Glutamatergic neuron (in vitro differentiated cells): ENCODE data around the gene FGF14. TPM values are rescaled to one million over a fixed set of nuclear protein-coding genes. Genes with fewer than 3 reads are reported as not detected.

Experiments
- DNase-seq: peaks from one replicate; pipeline ENCODE4 v3.0.0; 2022
- H3K27ac Mint-ChIP-seq: one replicate; pipeline ENCODE4 v1.8.0; 2020; ENCODE audit warnings: mild to moderate bottlenecking, mixed read lengths, inconsistent platforms; ENCODE audit not compliant: unreplicated experiment
- H3K27me3 Mint-ChIP-seq: one replicate; pipeline ENCODE4 v1.8.0; 2020; ENCODE audit warnings: mild to moderate bottlenecking, moderate library complexity, mixed read lengths, inconsistent platforms; ENCODE audit not compliant: unreplicated experiment
- H3K36me3 Mint-ChIP-seq: one replicate; pipeline ENCODE4 v1.8.0; 2020; ENCODE audit warnings: mild to moderate bottlenecking, mixed read lengths, inconsistent platforms; ENCODE audit not compliant: unreplicated experiment
- H3K4me1 Mint-ChIP-seq: one replicate; pipeline ENCODE4 v1.8.0; 2020; ENCODE audit warnings: mild to moderate bottlenecking, low read depth, mixed read lengths, inconsistent platforms; ENCODE audit not compliant: unreplicated experiment
- H3K4me3 Mint-ChIP-seq: one replicate; pipeline ENCODE4 v1.8.0; 2020; ENCODE audit warnings: mild to moderate bottlenecking, mixed read lengths, inconsistent platforms; ENCODE audit not compliant: unreplicated experiment
- H3K9me3 Mint-ChIP-seq: one replicate; pipeline ENCODE4 v1.8.0; 2020; ENCODE audit warnings: mild to moderate bottlenecking, moderate library complexity, mixed read lengths, inconsistent platforms; ENCODE audit not compliant: unreplicated experiment
- CTCF ChIP-seq: fragments of 200-600 bp; sonication (generic); IDR thresholded peaks from one replicate; pipeline ENCODE4 v1.5.0; 2021; ENCODE audit not compliant: partially characterized antibody, unreplicated experiment
- total RNA-seq: library from RNA; stranded (reverse); fragmentation: NEBNext Ultra II Directional; extraction: Animal tissue kit (Norgen Biotek cat#: 25700); gene quantifications from one replicate; pipeline ENCODE4 v1.2.1, GENCODE V29; 2021; ENCODE audit not compliant: unreplicated experiment

FGF14 gene
- total RNA-seq, 1 donor from 2014 or later = 17.8 TPM

DNA sequence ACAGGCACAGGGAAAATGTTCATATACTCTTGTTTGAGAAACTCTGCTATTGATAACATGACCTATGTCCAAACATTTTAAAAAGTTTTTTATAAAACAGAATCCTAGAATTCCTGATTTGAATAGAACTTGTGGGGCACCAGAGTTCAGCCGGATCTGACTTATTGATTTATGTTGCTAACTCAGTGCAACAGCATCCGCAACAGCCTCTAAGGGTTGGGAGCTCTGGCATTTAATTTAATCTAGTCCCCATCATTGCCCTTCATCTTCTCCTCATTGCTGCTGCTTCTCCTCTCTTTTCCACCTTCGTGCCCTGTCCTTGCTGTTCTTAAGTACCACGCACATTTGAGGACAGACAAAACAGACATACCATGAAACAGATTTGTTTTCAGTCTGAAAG, 214.5 kb downstream of the FGF14 start:
- H3K4me1 Mint-ChIP-seq = peaks cover 19% of the 10 kb centered on the region
- H3K27ac Mint-ChIP-seq = no peak overlapping the region
- DNase-seq = no peak
- no peaks in the 10 kb centered on the region for H3K36me3 Mint-ChIP-seq
- no peaks in the 10 kb centered on the region for H3K9me3 Mint-ChIP-seq
- no peak overlapping the region for H3K4me3 Mint-ChIP-seq
- no peaks in the 10 kb centered on the region for H3K27me3 Mint-ChIP-seq
- TF ChIP-seq CTCF = no peak

- H3K36me3 Mint-ChIP-seq = no peaks in the 10 kb centered on the region
- H3K4me3 Mint-ChIP-seq = no peak overlapping the region
- H3K9me3 Mint-ChIP-seq = no peaks in the 10 kb centered on the region
- no peak for DNase-seq
- peaks cover 17% of the 10 kb centered on the region for H3K4me1 Mint-ChIP-seq
- no peak for TF ChIP-seq CTCF
- H3K27ac Mint-ChIP-seq = no peak overlapping the region
- no peaks in the 10 kb centered on the region for H3K27me3 Mint-ChIP-seq
Measured at GRCh38 chr13:102185375-102185984, 216.4 kb downstream of the FGF14 start.

GRCh38 chr13:102183509-102184182, 218.2 kb downstream of the FGF14 start:
- Mint-ChIP-seq H3K36me3 (no peaks in the 10 kb centered on the region), H3K4me3 (peak overlapping the region; percentile 67), H3K9me3 (no peaks in the 10 kb centered on the region), H3K27ac (peak overlapping the region; percentile 94), H3K4me1 (peaks cover 17% of the 10 kb centered on the region), H3K27me3 (no peaks in the 10 kb centered on the region)
- DNase-seq = no peak
- no peak for TF ChIP-seq CTCF

- Mint-ChIP-seq H3K27ac (no peak overlapping the region), H3K27me3 (no peaks in the 10 kb centered on the region), H3K36me3 (no peaks in the 10 kb centered on the region), H3K9me3 (no peaks in the 10 kb centered on the region), H3K4me3 (no peak overlapping the region), H3K4me1 (peaks cover 14% of the 10 kb centered on the region)
- TF ChIP-seq CTCF = no peak
- no peak for DNase-seq
Measured at GRCh38 chr13:102182170-102182569, 219.7 kb downstream of the FGF14 start.

- H3K4me1 Mint-ChIP-seq = no peaks in the 10 kb centered on the region
- H3K36me3 Mint-ChIP-seq = no peaks in the 10 kb centered on the region
- no peak overlapping the region for H3K4me3 Mint-ChIP-seq
- H3K27me3 Mint-ChIP-seq = no peaks in the 10 kb centered on the region
- H3K9me3 Mint-ChIP-seq = no peaks in the 10 kb centered on the region
- no peak for TF ChIP-seq CTCF
- no peak for DNase-seq
- H3K27ac Mint-ChIP-seq = no peak overlapping the region
Measured at GRCh38 chr13:102177431-102177830, 224.4 kb downstream of the FGF14 start.
